Caco-2 (cell line): Measurements from ENCODE around the gene SF3A2. TPM values are rescaled to one million over a fixed set of nuclear protein-coding genes. Genes with fewer than 3 reads are reported as not detected.
A peak's percentile ranks its signal among the peaks of the same experiment; 100 is the strongest.

Experiments
- BruUV-seq: library from RNA; stranded (reverse); fragments of 400-500 nt; replicated peaks from 2 replicates; lab custom pipeline; 2021; lab: Mats Ljungman, UMichigan
- CTCF ChIA-PET: fragments of 300-600 bp; sonication (Branson Sonifier 250); formaldehyde crosslinking; loops from one replicate; lab custom pipeline; 2022; ENCODE audit warnings: antibody characterized with exemption; lab: Charles Lee
- POLR2A ChIA-PET: fragments of 300-600 bp; sonication (Branson Sonifier 250); formaldehyde crosslinking; loops from one replicate; lab custom pipeline; 2022; ENCODE audit warnings: antibody characterized with exemption; lab: Charles Lee
- DNase-seq, 2 experiments: peaks; one replicate each; pipeline versions ENCODE4 v3.0.0 to v3.0.0-alpha.2; 2020 to 2022
- H3K27me3 ChIP-seq: replicated peaks from 2 replicates; pipeline ENCODE4 v1.6.0; 2011; ENCODE audit warnings: low read length; ENCODE audit not compliant: control insufficient read depth, insufficient read depth
- H3K36me3 ChIP-seq: 2 replicates; pipeline ENCODE4 v1.5.1; 2011; ENCODE audit warnings: low read length; ENCODE audit not compliant: control insufficient read depth, insufficient read depth
- H3K4me1 ChIP-seq: fragments of 250-450 bp; sonication (Bioruptor Pico); 2 replicates; pipeline ENCODE4 v1.5.1; 2020; ENCODE audit warnings: mild to moderate bottlenecking
- H3K4me3 ChIP-seq: 2 replicates; pipeline ENCODE4 v1.5.1; 2011; ENCODE audit warnings: low read depth, mild to moderate bottlenecking, control low read depth, low read length
- H3K9me3 ChIP-seq: fragments of 250-450 bp; sonication (Bioruptor Pico); 2 replicates; pipeline ENCODE4 v1.5.1; 2020; ENCODE audit warnings: mild to moderate bottlenecking, moderate library complexity
- H3K27ac Mint-ChIP-seq: one replicate; pipeline ENCODE4 v1.8.0; 2022; ENCODE audit warnings: mixed read lengths; ENCODE audit not compliant: unreplicated experiment
- H3K27me3 Mint-ChIP-seq: one replicate; pipeline ENCODE4 v1.8.0; 2022; ENCODE audit warnings: mixed read lengths; ENCODE audit not compliant: insufficient read depth, unreplicated experiment
- H3K36me3 Mint-ChIP-seq: one replicate; pipeline ENCODE4 v1.8.0; 2022; ENCODE audit warnings: mild to moderate bottlenecking, mixed read lengths; ENCODE audit not compliant: insufficient read depth, unreplicated experiment
- H3K4me1 Mint-ChIP-seq: one replicate; pipeline ENCODE4 v1.8.0; 2022; ENCODE audit warnings: low read depth, mixed read lengths; ENCODE audit not compliant: unreplicated experiment
- H3K4me3 Mint-ChIP-seq: one replicate; pipeline ENCODE4 v1.8.0; 2022; ENCODE audit warnings: mild to moderate bottlenecking, moderate library complexity, mixed read lengths; ENCODE audit not compliant: unreplicated experiment
- H3K9me3 Mint-ChIP-seq: one replicate; pipeline ENCODE4 v1.8.0; 2022; ENCODE audit warnings: mixed read lengths; ENCODE audit not compliant: unreplicated experiment
- CTCF ChIP-seq, 2 experiments: fragments of 200-600 bp in 1 of 2; IDR thresholded peaks; 1 replicate in 1 of 2; 2 replicates in 1 of 2; pipeline versions ENCODE4 v1.5.1 to v1.8.0; 2011 to 2022; ENCODE audit warnings: antibody characterized with exemption in 1 of 2, control low read depth in 1 of 2, inconsistent platforms in 1 of 2, low read depth in 1 of 2, low read length in 1 of 2, mild to moderate bottlenecking in 1 of 2, moderate library complexity in 1 of 2; ENCODE audit not compliant: insufficient read depth in 1 of 2, severe bottlenecking in 1 of 2, unreplicated experiment in 1 of 2
- intact Hi-C: fragments of 100-400 bp; cut with micrococcal nuclease; formaldehyde crosslinking; loops from one replicate; pipeline ENCODE4 v1.10.0; 2022; ENCODE audit not compliant: unreplicated experiment
- total RNA-seq: library from RNA; stranded (reverse); gene quantifications from 2 replicates; pipeline ENCODE4 v1.2.3, GENCODE V29; 2022

SF3A2 gene
- total RNA-seq, 1 experiment from 2014 or later, result 129 TPM

GRCh38 chr19:2242816-2243215 lies 6.2 kb downstream of the SF3A2 start:
- H3K27me3 Mint-ChIP-seq, result no peaks in the 10 kb centered on the region
- no TSS peak for BruUV-seq
- Histone ChIP-seq H3K4me1 (peaks cover 34% of the 10 kb centered on the region), H3K4me3 (no peak overlapping the region), H3K27me3 (no peaks in the 10 kb centered on the region), H3K9me3 (no peaks in the 10 kb centered on the region), H3K36me3 (peaks cover 2% of the 10 kb centered on the region)
- H3K4me3 Mint-ChIP-seq, result no peak overlapping the region
- CTCF ChIA-PET, result no interaction called here
- H3K9me3 Mint-ChIP-seq, result no peaks in the 10 kb centered on the region
- DNase-seq, result no peak
- no peak for TF ChIP-seq CTCF (IDR thresholded peaks at IDR 0.05; ENCODE audit: insufficient read depth in 1 of 2, low read depth in 1 of 2, low read length in 1 of 2, severe bottlenecking in 1 of 2, unreplicated experiment in 1 of 2)
- intact Hi-C loops, result no loop called here
- peaks cover 88% of the 10 kb centered on the region for H3K36me3 Mint-ChIP-seq
- POLR2A ChIA-PET, result no interaction called here
- H3K4me1 Mint-ChIP-seq, result peaks cover 23% of the 10 kb centered on the region
- peak overlapping the region; percentile 79 for H3K27ac Mint-ChIP-seq

- Mint-ChIP-seq H3K4me3 (no peak overlapping the region), H3K27ac (no peak overlapping the region), H3K4me1 (peaks cover 21% of the 10 kb centered on the region), H3K36me3 (peaks cover 91% of the 10 kb centered on the region), H3K27me3 (no peaks in the 10 kb centered on the region), H3K9me3 (no peaks in the 10 kb centered on the region)
- no peak overlapping the region for H3K4me3 ChIP-seq
- POLR2A ChIA-PET, result no interaction called here
- BruUV-seq, result no TSS peak
- no peak for DNase-seq
- no peak for TF ChIP-seq CTCF (IDR thresholded peaks at IDR 0.05; ENCODE audit: insufficient read depth in 1 of 2, low read depth in 1 of 2, low read length in 1 of 2, severe bottlenecking in 1 of 2, unreplicated experiment in 1 of 2)
- peaks cover 27% of the 10 kb centered on the region for H3K4me1 ChIP-seq
- H3K27me3 ChIP-seq, result no peaks in the 10 kb centered on the region
- intact Hi-C loops, result no loop called here
- no peaks in the 10 kb centered on the region for H3K9me3 ChIP-seq
- CTCF ChIA-PET, result no interaction called here
- H3K36me3 ChIP-seq, result peaks cover 2% of the 10 kb centered on the region
These were observed 6.9 kb downstream of the SF3A2 start for GRCh38 chr19:2243274-2244124.

GRCh38 chr19:2244125-2244411 lies 7.4 kb downstream of the SF3A2 start:
- Mint-ChIP-seq H3K4me1 (peaks cover 17% of the 10 kb centered on the region), H3K27me3 (no peaks in the 10 kb centered on the region), H3K4me3 (no peak overlapping the region), H3K36me3 (peaks cover 91% of the 10 kb centered on the region), H3K27ac (no peak overlapping the region), H3K9me3 (no peaks in the 10 kb centered on the region)
- BruUV-seq, result no TSS peak
- DNase-seq, result no peak
- H3K36me3 ChIP-seq, result peaks cover 2% of the 10 kb centered on the region
- intact Hi-C loops, result no loop called here
- H3K9me3 ChIP-seq, result no peaks in the 10 kb centered on the region
- CTCF ChIA-PET, result no interaction called here
- peaks cover 23% of the 10 kb centered on the region for H3K4me1 ChIP-seq
- POLR2A ChIA-PET, result no interaction called here
- no peaks in the 10 kb centered on the region for H3K27me3 ChIP-seq
- TF ChIP-seq CTCF (IDR thresholded peaks at IDR 0.05; ENCODE audit: insufficient read depth in 1 of 2, low read depth in 1 of 2, low read length in 1 of 2, severe bottlenecking in 1 of 2, unreplicated experiment in 1 of 2), result no peak
- H3K4me3 ChIP-seq, result no peak overlapping the region
